SW 1271 (cell line): ENCODE results near the gene TRIM37.

ENCODE experiments used
- DNase-seq, 2 experiments: peaks; one replicate each; lab custom pipeline; 2025; lab: John Stamatoyannopoulos, UW

The TRIM37 gene

DNA sequence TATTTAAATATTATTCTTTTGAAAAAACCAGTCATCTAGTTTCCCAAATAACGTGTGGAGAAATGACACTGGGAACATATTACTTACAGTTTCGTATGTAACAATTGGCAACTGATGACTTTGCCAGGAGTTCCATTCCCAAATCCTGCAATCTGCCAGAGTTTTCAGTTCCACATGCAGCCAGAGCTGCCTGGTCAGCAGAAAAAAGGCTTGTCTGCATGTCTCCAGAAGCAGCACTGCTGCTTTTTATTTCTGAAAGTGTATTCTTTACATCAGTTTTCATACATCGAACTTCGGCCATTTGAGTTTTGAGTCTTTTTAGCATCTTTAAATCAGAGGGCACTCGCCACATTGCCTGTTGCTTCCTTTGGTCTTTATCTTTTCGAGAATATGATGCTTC lies 78.4 kb downstream of the TRIM37 start:
- no peak for DNase-seq

DNA sequence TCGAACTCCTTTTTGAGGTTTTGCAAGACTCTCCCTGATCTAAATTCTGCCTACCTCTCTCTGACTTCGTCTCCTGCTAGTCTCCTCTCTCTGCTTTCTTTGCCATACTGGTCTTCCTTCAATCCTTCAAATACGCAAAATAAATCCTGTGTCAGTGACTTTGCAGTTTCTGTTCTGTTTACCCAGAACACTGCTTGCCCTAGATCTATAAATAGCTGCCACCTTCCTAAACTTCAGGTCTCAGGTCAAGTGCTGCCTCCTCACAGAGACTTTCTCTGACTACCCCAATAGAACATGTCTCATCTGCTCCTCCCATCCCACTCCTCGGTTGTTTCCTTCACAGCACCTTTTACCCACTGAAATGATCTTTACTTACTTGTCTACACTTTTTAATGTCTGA lies 78.9 kb downstream of the TRIM37 start:
- no peak for DNase-seq

DNA sequence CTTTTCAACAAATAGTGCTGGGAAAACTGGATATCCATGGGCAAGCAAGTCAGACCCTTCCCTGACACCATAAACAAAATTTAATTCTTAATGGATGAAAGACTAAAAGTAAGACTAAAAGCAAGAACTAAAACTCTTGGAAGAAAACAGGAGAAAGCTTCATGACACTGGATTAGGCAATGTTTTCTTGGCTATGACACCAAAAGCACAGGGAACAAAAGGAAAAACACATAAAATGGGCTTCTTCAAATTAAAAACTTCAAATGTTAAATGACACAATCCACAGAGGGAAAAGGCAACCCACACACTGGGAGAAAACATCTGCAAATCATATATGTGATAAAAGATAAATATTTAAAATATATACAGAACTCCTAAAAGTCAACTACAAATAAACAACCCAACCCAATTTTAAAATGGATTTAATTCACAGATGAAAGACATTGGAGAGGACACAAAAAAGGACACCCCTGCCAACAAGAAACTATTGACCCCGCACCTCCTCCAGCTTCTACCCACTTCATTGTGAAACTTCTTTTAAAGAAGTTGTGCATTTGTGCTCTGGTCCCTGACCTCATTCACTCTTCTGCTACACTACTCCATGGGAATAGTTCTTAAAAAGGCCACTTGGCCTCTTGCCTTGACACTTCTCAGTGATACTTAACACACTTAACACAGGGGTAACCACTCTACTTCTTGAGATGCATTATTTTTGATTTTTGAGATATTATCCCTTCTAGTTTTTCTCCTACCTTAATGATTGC lies 80.3 kb downstream of the TRIM37 start:
- DNase-seq: no peak

DNA sequence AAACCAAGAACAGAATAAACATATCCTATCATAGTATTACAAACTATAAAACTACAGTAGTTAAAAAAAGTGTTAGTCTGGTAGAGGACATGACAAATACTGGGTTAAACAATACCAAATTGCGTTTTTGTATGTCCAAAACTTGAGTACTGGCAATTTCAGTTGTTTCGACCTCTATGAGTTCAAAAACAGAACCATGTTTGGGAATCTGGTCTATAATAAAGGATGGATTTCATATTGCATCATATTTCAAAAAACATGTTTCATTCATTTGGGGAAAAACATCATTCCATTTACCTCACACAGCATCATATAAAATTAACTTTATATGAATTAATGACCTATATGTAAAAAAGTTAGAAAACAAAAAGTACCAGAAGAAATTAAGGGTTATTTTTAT lies 81.8 kb downstream of the TRIM37 start:
- DNase-seq: no peak

DNA sequence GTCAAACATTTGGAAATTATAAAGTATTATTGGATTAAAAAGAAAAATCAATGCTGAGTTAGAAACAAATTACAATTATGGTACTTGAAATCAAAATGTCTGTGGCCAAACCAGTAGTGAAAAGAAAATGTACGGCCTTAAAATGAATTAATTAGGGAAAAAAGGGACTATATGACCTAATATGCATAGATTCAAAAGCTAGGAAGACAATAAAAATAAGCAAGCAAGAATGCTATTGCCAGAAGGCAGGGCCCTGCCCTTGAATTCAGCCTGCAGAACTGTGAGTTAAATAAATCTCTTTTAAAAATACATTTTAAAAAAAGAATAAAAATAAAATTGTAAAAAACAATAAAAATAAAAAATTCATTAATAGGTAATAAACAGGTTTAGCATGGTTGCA lies 88.7 kb downstream of the TRIM37 start:
- DNase-seq: no peak

DNA sequence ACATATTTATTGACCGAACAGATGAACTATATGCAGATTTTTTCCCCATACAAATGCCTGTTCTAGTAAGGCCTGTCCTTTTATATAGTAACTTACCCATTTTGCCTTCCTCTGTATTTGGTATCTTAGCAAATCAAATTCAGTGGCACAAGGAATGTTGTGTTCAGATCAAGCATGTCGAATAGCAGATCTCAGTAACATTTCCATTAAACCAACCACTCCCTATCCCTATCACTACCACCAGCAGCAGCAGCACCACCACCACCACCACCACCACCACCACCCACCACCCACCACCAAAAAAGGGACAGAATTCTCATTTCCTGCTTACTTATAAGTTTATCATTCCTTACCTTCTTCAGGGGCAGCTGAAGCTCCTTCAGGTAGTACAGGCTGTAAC lies 94.7 kb downstream of the TRIM37 start:
- no peak for DNase-seq

DNA sequence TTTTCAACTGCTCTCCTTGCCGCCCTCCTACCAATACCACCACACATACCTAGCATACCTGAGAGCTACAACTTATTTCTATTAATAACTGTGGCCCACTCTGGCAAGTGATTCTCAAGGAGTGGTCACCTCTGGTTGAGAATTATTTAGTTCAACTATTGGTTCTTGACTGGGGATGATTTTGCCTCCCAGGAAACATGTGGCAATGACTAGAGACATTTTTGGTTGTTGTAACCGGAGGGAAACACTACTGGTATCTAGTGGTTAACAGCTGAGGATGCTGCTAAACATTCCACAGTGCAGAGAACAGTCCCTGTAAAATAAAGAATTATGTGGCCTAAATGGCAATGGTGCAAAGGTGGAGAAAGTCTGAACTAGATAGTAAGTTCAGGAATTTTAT lies 96.7 kb downstream of the TRIM37 start:
- DNase-seq: no peak

DNA sequence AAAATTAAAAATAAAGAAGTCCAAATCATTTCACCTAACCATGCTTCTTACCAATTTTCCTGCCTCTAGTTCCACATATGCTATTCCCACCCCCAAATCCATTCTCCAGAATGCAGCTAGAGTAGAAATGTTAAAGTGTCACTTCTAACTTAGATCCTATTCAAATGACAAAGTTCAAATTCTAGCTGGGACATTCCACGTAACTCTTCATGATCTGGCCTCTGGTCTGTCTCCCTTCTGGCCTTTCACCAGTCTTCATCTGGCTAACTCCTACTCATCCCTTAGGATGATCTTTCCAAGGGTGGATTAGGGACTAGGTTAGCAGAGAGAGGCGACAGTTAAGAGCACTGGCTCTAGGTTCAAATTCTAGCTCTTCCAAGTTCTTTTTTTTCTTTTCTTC lies 97.9 kb downstream of the TRIM37 start:
- DNase-seq: no peak

DNA sequence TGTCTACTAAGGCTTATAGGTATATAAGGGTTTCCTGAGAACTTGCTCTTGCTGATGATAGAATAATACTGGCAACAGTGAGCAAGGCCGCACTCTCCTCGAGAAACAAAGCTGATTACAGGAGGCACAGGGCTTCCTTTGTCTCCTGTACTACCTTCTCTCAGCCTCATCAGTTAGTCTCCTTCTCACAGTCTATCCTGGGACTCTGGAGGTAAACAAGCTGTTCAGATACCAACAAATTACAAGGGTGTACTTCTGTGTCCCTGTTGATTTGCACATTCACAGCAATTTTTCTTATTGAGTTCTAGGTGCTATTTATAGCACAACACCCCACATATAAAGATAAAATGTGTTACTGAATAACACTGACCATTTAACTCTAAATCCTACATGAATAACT lies 98.7 kb downstream of the TRIM37 start:
- DNase-seq: no peak

DNA sequence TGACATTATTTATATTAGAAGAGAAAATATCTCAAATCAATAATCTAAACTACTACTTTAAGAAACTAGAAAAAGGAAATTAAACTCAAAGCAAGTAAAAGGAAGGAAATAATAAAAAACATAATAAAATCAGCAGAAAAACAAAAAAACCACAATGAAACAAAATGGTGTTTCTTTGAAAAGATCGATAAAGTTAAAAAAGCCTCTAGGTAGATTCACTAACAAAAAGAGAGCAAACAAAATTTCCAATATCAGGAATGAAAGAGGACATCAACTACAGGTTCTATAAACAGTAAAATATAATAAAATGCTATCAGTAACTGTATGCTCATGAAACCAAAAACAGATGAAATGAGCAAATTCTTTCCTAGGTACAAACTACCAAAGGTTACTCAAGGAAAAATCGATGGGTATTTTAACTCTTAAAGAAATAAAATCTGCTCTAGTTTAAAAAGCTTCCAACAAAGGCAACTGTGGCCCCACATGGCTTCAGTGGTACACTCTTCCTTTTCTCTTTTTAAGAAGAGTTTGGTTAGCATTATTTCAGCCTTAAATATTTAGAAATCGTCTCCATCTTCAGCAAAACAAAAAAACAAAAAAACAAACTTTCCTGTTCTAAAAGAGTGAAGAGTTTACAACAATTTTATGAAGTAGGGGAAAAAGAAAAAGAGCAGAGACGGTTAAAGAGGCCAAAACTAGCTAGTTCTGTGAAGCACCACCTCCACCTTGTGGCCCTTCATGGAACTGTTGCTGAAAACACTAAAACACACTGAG lies 102.2 kb downstream of the TRIM37 start:
- DNase-seq: peak in 1 of 2 experiments; percentile 56

DNA sequence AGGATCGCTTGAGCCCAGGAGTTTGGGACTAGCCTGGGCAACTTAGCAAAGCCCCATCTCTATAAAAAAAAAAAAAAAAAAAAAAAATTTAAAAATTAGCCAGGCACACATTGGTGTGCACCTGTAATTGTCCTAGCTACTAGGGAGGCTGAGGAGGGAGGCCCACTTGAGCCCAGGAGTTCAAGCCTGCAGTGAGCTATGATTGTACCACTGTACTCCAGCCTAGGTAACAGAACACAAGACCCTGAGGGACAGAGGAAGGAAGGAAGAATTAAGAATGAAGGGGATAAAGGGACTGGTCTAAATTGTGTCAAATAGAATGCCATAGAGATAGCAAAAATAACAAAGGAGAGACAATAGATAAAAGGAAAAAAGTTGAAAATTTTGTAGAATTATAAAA lies 102.8 kb downstream of the TRIM37 start:
- no peak for DNase-seq

DNA sequence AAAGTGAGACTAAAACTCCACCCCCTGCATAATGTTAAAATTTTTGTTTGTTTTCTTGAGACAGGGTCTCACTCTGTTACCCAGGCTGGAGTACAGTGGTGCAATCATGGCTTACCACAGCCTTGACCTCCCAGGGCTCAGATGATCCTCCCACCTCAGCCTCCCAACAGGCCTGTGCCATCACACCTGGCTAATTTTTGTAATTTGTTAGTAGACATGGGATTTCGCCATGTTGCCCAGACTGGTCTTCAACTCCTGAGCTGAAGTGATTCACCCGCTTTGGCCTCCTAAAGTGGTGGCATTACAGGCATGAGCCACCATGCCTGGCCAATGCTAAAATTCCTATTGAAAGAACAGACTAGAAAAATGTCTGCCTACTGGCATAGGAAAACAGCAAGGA lies 103.8 kb downstream of the TRIM37 start:
- no peak for DNase-seq

DNA sequence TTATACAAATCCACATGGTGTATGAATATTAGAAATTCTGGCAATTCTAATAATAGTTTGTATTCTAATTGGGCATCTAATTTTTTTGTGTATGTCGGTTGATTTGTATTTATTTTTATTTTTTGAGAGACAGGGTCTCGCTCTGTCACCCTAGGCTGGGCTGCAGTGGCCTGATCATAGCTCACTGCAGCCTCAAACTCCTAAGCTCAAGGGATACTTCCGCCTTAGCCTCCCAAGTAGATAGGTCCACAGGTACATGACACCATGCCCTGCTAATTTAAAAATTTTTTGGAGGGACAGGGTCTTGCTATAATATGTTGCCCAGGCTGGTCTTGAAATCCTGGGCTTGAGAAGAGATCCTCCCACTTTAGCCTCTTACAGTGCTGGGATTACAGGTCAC lies 104.6 kb downstream of the TRIM37 start:
- no peak for DNase-seq

DNA sequence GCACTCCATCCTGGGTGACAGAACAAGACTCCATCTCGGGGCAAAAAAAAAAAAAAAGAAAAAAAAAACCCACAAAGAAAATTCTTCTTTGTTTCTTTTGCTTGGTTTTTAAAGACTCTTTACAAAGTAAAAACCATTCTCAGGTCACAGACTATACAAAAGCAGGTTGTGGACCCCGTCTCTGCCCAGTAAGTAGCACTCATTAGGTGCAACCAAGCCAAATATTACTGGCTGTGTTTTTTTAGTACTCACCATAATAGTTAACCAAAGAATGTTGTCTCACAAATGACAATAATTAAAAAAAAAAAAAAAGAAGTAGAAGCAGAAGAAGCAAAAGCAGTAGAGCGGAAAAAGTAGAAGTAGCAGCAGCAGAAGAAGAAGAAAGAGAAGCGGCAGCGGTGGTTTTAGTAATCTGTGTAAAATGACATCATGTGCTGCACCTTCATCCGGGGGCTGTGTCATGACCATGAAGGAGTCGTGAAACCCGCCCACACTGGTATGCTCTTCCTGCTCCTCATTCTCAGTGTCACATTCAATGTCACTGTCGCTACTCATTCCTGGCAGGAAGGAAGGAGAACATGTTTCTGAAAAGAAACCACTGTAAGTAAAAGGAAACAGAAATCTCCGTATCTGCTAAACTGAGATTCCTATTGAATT lies 105.4 kb downstream of the TRIM37 start:
- peak in 1 of 2 experiments; percentile 11 for DNase-seq

DNA sequence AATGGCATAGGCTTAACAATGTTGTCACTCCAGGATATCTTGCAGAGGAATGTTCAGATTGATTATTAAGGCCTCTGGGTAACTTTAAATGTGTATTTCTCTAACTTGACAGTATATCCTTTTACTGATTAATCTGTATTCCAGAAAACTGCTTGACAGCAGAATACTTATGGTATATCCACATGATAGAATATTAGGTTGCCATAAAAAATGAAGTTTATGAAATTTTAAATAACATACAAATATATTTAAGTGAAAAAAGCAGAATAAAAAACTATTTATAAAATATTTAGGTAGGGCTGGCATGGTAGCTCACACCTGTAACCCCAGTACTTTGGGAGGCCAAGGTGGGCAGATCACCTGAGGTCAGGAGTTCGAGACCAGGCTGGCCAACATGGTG lies 106.7 kb downstream of the TRIM37 start:
- no peak for DNase-seq

DNA sequence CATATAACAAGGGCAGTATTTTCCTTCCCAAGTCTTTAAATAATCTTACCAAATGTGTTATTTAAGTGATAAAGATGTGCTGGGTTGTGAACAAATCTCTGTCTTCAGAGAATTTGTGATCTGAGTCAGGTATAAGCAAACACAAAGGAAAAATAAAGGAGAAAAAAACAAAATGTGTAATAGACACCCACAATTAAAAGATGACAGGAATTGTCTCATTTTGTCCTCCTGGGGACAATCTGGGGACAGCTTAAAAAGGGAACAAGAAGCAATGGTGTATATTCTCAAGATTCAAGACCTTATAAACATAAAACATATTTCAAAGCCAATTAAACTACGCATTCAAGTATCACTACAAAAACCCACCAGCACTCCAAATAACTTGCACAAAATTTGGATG lies 107.2 kb downstream of the TRIM37 start:
- DNase-seq: no peak

DNA sequence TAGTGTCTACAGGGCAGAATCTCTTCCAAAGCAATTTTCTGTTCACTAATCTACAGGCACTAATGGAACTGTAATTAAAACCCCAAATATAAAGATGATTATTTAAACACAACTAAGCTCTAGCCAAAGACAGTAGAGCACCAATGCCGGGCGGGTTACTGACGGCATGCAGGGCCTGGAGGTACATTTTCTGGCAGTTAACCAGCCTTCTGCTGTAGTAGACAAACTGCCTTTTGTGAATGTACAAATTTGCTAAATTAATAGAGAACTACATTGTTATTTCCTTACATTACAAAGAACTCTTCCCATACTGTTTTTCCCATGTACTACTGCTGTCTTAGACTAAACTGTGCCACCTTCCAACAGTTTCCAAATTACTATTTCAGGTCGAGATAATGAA lies 107.8 kb downstream of the TRIM37 start:
- DNase-seq: no peak

DNA sequence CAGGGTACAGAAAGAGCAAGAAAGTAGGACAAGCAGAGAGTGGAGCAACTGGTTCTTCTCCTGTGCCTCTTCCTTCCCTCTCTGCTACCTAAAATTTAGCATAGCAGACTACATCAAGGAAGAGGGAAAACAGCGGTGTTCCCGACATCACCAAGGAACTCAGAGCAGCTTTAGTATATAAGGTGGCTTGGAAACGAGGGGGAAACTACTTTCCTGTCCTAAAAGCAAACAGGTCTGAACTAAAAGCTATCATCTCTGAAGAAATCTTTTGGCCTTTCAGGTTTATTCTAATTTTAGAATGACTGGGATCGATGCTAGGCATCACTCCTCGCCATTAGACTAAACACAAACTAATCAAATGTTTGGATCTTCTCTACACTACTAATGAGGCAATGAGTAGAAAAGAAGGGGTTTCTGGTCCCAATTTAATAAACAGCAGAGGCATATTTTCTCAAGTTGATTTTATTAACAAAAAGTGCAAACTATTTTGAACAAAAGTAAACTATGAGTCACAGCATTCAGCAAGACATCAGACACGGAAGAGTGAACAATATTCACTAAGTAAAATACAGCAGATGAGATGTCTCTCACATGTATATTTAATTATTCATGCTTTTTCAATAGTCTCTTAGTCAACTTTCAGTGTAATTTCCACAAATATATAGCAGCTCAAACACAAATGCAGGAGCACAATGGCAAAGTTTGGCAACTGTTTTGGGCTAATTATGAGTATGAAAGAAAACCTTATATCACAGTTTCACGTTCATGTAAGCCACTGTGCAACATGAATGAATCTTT lies 108.7 kb downstream of the TRIM37 start:
- no peak for DNase-seq

DNA sequence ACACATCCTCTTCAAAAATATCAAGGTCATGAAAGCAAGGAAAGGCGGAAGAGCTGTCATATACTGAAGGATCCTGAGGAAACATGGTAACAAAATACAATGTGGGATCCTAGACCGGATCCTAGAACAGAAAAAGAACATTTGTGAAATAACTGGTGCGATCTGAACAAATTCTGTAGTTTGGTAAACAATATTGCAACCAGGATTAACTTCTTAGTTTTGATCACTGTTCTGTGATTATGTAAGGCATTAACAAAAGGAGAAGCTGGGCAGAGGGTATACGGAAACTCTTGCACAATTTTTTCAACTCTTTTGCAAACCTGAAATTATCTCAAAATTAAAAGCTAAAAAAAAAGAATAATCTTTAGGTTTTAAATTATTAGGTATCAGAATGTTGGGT lies 109.7 kb downstream of the TRIM37 start:
- DNase-seq: no peak

DNA sequence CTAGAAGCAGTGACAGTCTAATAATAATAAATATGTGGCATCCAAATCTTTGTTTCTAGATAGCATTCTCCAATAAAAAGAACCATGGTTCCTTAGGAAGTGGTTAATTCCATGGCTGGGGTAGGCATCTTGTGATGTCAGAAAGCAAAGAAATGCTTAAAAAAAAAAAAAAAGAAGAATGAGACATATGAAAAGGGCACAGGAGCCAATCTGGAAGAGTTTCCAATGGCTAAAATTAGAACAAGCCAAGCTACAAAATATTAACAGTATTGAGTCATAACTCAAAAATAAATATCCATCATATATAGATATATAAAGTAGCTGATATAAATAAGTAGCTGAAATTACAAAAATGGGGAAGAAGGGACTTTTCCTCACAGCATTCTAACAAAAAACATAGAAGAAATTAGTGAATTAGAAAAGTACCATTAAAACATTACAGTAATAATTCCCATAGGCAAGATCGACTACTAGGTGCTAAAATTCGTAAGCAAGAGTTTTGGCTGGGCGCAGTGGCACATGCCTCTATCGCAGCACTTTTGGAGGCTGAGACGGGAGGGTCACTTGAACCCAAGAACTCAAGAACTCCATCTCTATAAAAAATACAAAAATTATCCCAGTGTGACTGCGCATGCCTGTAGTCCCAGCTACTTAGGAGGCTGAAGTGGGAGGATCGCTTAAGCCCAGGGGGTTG lies 111.3 kb downstream of the TRIM37 start:
- no peak for DNase-seq

DNA sequence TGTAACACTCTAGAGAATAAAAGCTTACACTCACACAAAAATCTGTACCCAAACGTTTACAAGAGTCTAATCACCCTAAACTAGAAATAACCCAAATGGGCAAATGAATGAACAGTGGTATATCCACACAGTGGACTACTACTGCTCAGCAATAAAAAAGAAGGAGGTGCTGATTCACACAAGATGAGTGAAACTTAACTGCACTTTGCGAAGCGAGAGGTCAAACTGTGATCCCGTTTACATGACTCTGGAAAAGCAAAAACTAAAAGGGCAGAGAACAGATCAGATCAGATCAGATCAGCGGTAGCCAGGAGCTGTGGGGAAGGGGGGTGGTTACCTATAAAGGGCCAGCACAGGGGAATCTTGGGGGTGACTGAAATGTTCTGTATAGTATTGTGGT lies 113.4 kb downstream of the TRIM37 start:
- no peak for DNase-seq
